GM12878 (cell line): ENCODE measurements around the gene GOLGA8T.
"Not testable (repeated sequence)": the region's sequence is repeated elsewhere in the genome, so short reads cannot be mapped to it uniquely, and the experiment has no call there.

Source experiments
- ASH2L ChIP-seq: fragments of 300-600, 200-600 bp; sonication (generic); IDR thresholded peaks from 2 replicates; pipeline ENCODE4 v1.6.1; 2017; ENCODE audit warnings: low read depth, mild to moderate bottlenecking, borderline replicate concordance
- POLR2A ChIP-seq: IDR thresholded peaks from 2 replicates; pipeline ENCODE4 v1.6.1; 2011; ENCODE audit warnings: low read depth, mild to moderate bottlenecking, low read length
- POLR2AphosphoS5 ChIP-seq: IDR thresholded peaks from 2 replicates; pipeline ENCODE4 v1.6.1; 2011; ENCODE audit warnings: mild to moderate bottlenecking, low read length, inconsistent platforms
- TBL1XR1 ChIP-seq: IDR thresholded peaks from 2 replicates; pipeline ENCODE4 v1.6.1; 2012; ENCODE audit warnings: low read depth, low read length, improper control_type of control experiment
- TF ChIP-seq, protein P1 (sequence below): IDR thresholded peaks from 2 replicates; pipeline ENCODE4 v1.6.1; 2012; ENCODE audit warnings: mild to moderate bottlenecking, low read depth, low read length
- TF ChIP-seq, protein P2 (sequence below): IDR thresholded peaks from 2 replicates; pipeline ENCODE4 v1.6.1; 2011; ENCODE audit warnings: borderline replicate concordance, low read depth, mild to moderate bottlenecking, moderate library complexity, mixed read lengths, low read length; ENCODE audit not compliant: insufficient read depth; ENCODE audit errors: extremely low read length

- TF ChIP-seq TBL1XR1, POLR2A, POLR2AphosphoS5, ASH2L: not testable (repeated sequence)
- TF ChIP-seq, protein P1, sequence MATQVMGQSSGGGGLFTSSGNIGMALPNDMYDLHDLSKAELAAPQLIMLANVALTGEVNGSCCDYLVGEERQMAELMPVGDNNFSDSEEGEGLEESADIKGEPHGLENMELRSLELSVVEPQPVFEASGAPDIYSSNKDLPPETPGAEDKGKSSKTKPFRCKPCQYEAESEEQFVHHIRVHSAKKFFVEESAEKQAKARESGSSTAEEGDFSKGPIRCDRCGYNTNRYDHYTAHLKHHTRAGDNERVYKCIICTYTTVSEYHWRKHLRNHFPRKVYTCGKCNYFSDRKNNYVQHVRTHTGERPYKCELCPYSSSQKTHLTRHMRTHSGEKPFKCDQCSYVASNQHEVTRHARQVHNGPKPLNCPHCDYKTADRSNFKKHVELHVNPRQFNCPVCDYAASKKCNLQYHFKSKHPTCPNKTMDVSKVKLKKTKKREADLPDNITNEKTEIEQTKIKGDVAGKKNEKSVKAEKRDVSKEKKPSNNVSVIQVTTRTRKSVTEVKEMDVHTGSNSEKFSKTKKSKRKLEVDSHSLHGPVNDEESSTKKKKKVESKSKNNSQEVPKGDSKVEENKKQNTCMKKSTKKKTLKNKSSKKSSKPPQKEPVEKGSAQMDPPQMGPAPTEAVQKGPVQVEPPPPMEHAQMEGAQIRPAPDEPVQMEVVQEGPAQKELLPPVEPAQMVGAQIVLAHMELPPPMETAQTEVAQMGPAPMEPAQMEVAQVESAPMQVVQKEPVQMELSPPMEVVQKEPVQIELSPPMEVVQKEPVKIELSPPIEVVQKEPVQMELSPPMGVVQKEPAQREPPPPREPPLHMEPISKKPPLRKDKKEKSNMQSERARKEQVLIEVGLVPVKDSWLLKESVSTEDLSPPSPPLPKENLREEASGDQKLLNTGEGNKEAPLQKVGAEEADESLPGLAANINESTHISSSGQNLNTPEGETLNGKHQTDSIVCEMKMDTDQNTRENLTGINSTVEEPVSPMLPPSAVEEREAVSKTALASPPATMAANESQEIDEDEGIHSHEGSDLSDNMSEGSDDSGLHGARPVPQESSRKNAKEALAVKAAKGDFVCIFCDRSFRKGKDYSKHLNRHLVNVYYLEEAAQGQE, result not testable (repeated sequence)
- TF ChIP-seq, protein P2, sequence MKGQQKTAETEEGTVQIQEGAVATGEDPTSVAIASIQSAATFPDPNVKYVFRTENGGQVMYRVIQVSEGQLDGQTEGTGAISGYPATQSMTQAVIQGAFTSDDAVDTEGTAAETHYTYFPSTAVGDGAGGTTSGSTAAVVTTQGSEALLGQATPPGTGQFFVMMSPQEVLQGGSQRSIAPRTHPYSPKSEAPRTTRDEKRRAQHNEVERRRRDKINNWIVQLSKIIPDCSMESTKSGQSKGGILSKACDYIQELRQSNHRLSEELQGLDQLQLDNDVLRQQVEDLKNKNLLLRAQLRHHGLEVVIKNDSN, result not testable (repeated sequence)
These were observed 8.4 kb downstream of the GOLGA8T start for GRCh38 chr15:30143246-30143645.
